ENCODE results near the gene OR9A4. TPM values are rescaled to one million over a fixed set of nuclear protein-coding genes. Genes with fewer than 3 reads are reported as not detected.

Gene OR9A4
- total and polyA plus RNA-seq, 2 experiments from 2014 or later, result not detected

- Mint-ChIP-seq H3K27ac (no peak overlapping the region), H3K9me3 (peaks cover 4% of the 10 kb centered on the region; the same call in 2 of the 3 replicates), H3K36me3 (ENCODE audit: low read depth) (0 out of 3 replicates have a peak, but pooled peaks cover 2% of the 10 kb centered on the region), H3K27me3 (ENCODE audit: insufficient read depth, low read depth, poor library complexity) (peaks cover 4% of the 10 kb centered on the region), H3K4me1 (peaks cover 11% of the 10 kb centered on the region), H3K4me3 (no peak overlapping the region)
- no peaks in the 10 kb centered on the region for H4K20me1 ChIP-seq (replicated peaks; ENCODE audit: insufficient read depth)
- no peaks in the 10 kb centered on the region for H3K4me1 ChIP-seq (ENCODE audit: insufficient read depth)
- H3K79me2 ChIP-seq (replicated peaks; ENCODE audit: insufficient read depth), result no peaks in the 10 kb centered on the region
- H2AFZ ChIP-seq, result no peak overlapping the region
- H3K27me3 ChIP-seq (ENCODE audit: insufficient read depth), result no peaks in the 10 kb centered on the region
- H3K36me3 ChIP-seq (ENCODE audit: insufficient read depth), result no peaks in the 10 kb centered on the region
- TF ChIP-seq EZH2phosphoT487 (IDR thresholded peaks at IDR 0.05; ENCODE audit: unreplicated experiment) (no peak), ZNF114 (CRISPR knock-in tag; IDR thresholded peaks at IDR 0.05) (no peak), POLR2AphosphoS5 (IDR thresholded peaks at IDR 0.05; ENCODE audit: low read depth) (no peak), NANOG (IDR thresholded peaks at IDR 0.05; ENCODE audit: borderline replicate concordance) (no peak), EZH2 (IDR thresholded peaks at IDR 0.05; ENCODE audit: low read depth, unreplicated experiment) (no peak), ZNF331 (CRISPR knock-in tag; IDR thresholded peaks at IDR 0.05; ENCODE audit: low read depth) (no peak), REST (IDR thresholded peaks at IDR 0.05; ENCODE audit: unreplicated experiment) (no peak), ETS1 (IDR thresholded peaks at IDR 0.05) (no peak), STAT1 (IDR thresholded peaks at IDR 0.05; ENCODE audit: unreplicated experiment) (no peak), CREB1 (CRISPR knock-in tag; IDR thresholded peaks at IDR 0.05; ENCODE audit: low read depth) (no peak), JUNB (IDR thresholded peaks at IDR 0.05; ENCODE audit: unreplicated experiment) (no peak)
- TF ChIP-seq, protein P1, sequence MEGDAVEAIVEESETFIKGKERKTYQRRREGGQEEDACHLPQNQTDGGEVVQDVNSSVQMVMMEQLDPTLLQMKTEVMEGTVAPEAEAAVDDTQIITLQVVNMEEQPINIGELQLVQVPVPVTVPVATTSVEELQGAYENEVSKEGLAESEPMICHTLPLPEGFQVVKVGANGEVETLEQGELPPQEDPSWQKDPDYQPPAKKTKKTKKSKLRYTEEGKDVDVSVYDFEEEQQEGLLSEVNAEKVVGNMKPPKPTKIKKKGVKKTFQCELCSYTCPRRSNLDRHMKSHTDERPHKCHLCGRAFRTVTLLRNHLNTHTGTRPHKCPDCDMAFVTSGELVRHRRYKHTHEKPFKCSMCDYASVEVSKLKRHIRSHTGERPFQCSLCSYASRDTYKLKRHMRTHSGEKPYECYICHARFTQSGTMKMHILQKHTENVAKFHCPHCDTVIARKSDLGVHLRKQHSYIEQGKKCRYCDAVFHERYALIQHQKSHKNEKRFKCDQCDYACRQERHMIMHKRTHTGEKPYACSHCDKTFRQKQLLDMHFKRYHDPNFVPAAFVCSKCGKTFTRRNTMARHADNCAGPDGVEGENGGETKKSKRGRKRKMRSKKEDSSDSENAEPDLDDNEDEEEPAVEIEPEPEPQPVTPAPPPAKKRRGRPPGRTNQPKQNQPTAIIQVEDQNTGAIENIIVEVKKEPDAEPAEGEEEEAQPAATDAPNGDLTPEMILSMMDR (conservative IDR thresholded peaks at IDR 0.05; ENCODE audit: low read depth in 2 of 2), result no peak
- TF ChIP-seq, protein P2, sequence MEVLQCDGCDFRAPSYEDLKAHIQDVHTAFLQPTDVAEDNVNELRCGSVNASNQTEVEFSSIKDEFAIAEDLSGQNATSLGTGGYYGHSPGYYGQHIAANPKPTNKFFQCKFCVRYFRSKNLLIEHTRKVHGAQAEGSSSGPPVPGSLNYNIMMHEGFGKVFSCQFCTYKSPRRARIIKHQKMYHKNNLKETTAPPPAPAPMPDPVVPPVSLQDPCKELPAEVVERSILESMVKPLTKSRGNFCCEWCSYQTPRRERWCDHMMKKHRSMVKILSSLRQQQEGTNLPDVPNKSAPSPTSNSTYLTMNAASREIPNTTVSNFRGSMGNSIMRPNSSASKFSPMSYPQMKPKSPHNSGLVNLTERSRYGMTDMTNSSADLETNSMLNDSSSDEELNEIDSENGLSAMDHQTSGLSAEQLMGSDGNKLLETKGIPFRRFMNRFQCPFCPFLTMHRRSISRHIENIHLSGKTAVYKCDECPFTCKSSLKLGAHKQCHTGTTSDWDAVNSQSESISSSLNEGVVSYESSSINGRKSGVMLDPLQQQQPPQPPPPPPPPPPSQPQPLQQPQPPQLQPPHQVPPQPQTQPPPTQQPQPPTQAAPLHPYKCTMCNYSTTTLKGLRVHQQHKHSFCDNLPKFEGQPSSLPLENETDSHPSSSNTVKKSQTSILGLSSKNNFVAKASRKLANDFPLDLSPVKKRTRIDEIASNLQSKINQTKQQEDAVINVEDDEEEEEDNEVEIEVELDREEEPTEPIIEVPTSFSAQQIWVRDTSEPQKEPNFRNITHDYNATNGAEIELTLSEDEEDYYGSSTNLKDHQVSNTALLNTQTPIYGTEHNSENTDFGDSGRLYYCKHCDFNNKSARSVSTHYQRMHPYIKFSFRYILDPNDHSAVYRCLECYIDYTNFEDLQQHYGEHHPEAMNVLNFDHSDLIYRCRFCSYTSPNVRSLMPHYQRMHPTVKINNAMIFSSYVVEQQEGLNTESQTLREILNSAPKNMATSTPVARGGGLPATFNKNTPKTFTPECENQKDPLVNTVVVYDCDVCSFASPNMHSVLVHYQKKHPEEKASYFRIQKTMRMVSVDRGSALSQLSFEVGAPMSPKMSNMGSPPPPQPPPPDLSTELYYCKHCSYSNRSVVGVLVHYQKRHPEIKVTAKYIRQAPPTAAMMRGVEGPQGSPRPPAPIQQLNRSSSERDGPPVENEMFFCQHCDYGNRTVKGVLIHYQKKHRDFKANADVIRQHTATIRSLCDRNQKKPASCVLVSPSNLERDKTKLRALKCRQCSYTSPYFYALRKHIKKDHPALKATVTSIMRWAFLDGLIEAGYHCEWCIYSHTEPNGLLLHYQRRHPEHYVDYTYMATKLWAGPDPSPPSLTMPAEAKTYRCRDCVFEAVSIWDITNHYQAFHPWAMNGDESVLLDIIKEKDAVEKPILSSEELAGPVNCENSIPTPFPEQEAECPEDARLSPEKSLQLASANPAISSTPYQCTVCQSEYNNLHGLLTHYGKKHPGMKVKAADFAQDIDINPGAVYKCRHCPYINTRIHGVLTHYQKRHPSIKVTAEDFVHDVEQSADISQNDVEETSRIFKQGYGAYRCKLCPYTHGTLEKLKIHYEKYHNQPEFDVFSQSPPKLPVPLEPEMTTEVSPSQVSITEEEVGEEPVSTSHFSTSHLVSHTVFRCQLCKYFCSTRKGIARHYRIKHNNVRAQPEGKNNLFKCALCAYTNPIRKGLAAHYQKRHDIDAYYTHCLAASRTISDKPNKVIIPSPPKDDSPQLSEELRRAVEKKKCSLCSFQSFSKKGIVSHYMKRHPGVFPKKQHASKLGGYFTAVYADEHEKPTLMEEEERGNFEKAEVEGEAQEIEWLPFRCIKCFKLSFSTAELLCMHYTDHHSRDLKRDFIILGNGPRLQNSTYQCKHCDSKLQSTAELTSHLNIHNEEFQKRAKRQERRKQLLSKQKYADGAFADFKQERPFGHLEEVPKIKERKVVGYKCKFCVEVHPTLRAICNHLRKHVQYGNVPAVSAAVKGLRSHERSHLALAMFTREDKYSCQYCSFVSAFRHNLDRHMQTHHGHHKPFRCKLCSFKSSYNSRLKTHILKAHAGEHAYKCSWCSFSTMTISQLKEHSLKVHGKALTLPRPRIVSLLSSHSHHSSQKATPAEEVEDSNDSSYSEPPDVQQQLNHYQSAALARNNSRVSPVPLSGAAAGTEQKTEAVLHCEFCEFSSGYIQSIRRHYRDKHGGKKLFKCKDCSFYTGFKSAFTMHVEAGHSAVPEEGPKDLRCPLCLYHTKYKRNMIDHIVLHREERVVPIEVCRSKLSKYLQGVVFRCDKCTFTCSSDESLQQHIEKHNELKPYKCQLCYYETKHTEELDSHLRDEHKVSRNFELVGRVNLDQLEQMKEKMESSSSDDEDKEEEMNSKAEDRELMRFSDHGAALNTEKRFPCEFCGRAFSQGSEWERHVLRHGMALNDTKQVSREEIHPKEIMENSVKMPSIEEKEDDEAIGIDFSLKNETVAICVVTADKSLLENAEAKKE (CRISPR knock-in tag; IDR thresholded peaks at IDR 0.05), result no peak
- ATAC-seq (no peak), DNase-seq (ENCODE audit: low spot score) (no peak)
- no peak overlapping the region for H3K4me3 ChIP-seq
- H3F3A ChIP-seq (replicated peaks; ENCODE audit: low read depth), result no peaks in the 10 kb centered on the region
- no peak overlapping the region for H3K4me2 ChIP-seq
- no peaks in the 10 kb centered on the region for H3K9me2 ChIP-seq (ENCODE audit: insufficient read depth)
- no peak overlapping the region for H3K27ac ChIP-seq (ENCODE audit: low read depth)
Observed at GRCh38 chr7:141928146-141928844, 12.1 kb downstream of the OR9A4 start.

Measured in GM23338 (cell line).